PFSK-1 (cell line): ENCODE data around the gene DHX15.

Source experiments
- POLR2AphosphoS5 ChIP-seq: IDR thresholded peaks from 2 replicates; pipeline ENCODE4 v1.6.1; 2012; ENCODE audit warnings: low read depth, mild to moderate bottlenecking, control low read depth, low read length, moderate library complexity
- SIN3A ChIP-seq: IDR thresholded peaks from 2 replicates; pipeline ENCODE4 v1.6.1; 2012; ENCODE audit warnings: mild to moderate bottlenecking, low read length, moderate library complexity, borderline replicate concordance; ENCODE audit not compliant: insufficient read depth
- TF ChIP-seq, protein P1 (sequence below), 2 experiments: IDR thresholded peaks; 2 replicates each; pipeline versions ENCODE4 v1.6.1 to v1.8.0; 2011 to 2012; ENCODE audit warnings: low read depth in 2 of 2, low read length in 2 of 2, control low read depth in 1 of 2, inconsistent platforms in 1 of 2, mild to moderate bottlenecking in 1 of 2, moderate library complexity in 1 of 2; ENCODE audit not compliant: insufficient read depth in 1 of 2

DNA sequence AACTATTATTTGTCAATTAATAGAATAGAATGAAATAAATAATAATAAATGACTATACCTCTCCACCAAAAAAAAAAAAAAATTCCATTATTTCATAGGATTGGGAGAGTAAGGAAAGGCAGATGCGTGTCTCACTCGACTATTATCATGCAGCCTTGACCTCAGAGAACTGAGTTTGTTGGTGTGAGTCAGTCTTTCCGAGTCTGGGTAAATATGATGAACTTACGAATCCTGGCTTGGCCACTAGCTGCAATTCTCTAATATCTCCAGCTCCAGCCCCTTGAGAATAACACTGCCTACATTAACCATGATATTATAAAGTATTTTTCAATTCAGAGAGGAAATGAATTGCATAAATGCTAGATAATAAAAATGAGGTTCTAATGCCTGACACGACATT, 46.6 kb upstream of the DHX15 start:
- TF ChIP-seq POLR2AphosphoS5, result no peak
- TF ChIP-seq, protein P1, sequence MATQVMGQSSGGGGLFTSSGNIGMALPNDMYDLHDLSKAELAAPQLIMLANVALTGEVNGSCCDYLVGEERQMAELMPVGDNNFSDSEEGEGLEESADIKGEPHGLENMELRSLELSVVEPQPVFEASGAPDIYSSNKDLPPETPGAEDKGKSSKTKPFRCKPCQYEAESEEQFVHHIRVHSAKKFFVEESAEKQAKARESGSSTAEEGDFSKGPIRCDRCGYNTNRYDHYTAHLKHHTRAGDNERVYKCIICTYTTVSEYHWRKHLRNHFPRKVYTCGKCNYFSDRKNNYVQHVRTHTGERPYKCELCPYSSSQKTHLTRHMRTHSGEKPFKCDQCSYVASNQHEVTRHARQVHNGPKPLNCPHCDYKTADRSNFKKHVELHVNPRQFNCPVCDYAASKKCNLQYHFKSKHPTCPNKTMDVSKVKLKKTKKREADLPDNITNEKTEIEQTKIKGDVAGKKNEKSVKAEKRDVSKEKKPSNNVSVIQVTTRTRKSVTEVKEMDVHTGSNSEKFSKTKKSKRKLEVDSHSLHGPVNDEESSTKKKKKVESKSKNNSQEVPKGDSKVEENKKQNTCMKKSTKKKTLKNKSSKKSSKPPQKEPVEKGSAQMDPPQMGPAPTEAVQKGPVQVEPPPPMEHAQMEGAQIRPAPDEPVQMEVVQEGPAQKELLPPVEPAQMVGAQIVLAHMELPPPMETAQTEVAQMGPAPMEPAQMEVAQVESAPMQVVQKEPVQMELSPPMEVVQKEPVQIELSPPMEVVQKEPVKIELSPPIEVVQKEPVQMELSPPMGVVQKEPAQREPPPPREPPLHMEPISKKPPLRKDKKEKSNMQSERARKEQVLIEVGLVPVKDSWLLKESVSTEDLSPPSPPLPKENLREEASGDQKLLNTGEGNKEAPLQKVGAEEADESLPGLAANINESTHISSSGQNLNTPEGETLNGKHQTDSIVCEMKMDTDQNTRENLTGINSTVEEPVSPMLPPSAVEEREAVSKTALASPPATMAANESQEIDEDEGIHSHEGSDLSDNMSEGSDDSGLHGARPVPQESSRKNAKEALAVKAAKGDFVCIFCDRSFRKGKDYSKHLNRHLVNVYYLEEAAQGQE (IDR thresholded peaks at IDR 0.05; ENCODE audit: insufficient read depth in 1 of 2, low read depth in 2 of 2, low read length in 2 of 2), result no peak
- TF ChIP-seq SIN3A, result no peak
